H1 (cell line): ENCODE measurements around the gene SH3RF3.

Experiments
- CBX5 ChIP-seq: fragments of 300-800, 300-1000 bp; sonication (generic); IDR thresholded peaks from 2 replicates; pipeline ENCODE4 v1.7.1; 2016; ENCODE audit warnings: antibody characterized with exemption, low read length, low read depth
- CTCF ChIP-seq, 3 experiments: IDR thresholded peaks; 1 replicate in 2 of 3; 2 replicates in 1 of 3; pipeline versions ENCODE4 v1.5.1 to v1.6.1; 2011; ENCODE audit warnings: low read length in 3 of 3, mild to moderate bottlenecking in 3 of 3, inconsistent platforms in 2 of 3, low read depth in 1 of 3, moderate library complexity in 1 of 3; ENCODE audit not compliant: insufficient read depth in 1 of 3; ENCODE audit errors: control extremely low read depth in 1 of 3
- SP2 ChIP-seq: IDR thresholded peaks from 2 replicates; pipeline ENCODE4 v1.6.1; 2012; ENCODE audit warnings: mild to moderate bottlenecking, low read length, inconsistent platforms

- TF ChIP-seq CTCF (IDR thresholded peaks at IDR 0.05; ENCODE audit: control extremely low read depth in 1 of 3, insufficient read depth in 1 of 3, low read depth in 1 of 3, low read length in 3 of 3) (no peak), CBX5 (no peak), SP2 (no peak)
Observed at GRCh38 chr2:109098251-109098920, 30.6 kb upstream of the SH3RF3 start.
